G401 (cell line): Measurements from ENCODE around the gene ZBTB11. TPM values are rescaled to one million over a fixed set of nuclear protein-coding genes. Genes with fewer than 3 reads are reported as not detected.
"Not testable (repeated sequence)": the region's sequence is repeated elsewhere in the genome, so short reads cannot be mapped to it uniquely, and the experiment has no call there.

Source experiments
- DNase-seq: peaks from one replicate; pipeline ENCODE4 v3.0.0-alpha.2; 2015; ENCODE audit warnings: low spot score
- in situ Hi-C: cut with HindIII; loops from 2 replicates; pipeline ENCODE4 v1.10.0; 2016; ENCODE audit warnings: low sequenced_read_pairs, mixed read lengths
- total RNA-seq: library from RNA; depleted of rRNA; stranded (reverse); fragments of >200 nt; shearing (Covaris generic); gene quantifications from 2 replicates; pipeline ENCODE4 v1.2.3, GENCODE V29; 2014

ZBTB11 gene
- total RNA-seq, 1 experiment from 2014 or later, result 20.0 TPM

- in situ Hi-C loops, DNase-seq: not testable (repeated sequence)
These were observed 17.9 kb upstream of the ZBTB11 start for GRCh38 chr3:101694836-101695235.

- peak; percentile 29 for DNase-seq
- in situ Hi-C loops, result not testable (repeated sequence)
These were observed 16.6 kb upstream of the ZBTB11 start for GRCh38 chr3:101693540-101693939.

- DNase-seq, in situ Hi-C loops: not testable (repeated sequence)
These were observed 15.0 kb upstream of the ZBTB11 start for GRCh38 chr3:101691685-101692671.

GRCh38 chr3:101690972-101691371 lies 14.0 kb upstream of the ZBTB11 start:
- in situ Hi-C loops, result no loop called here
- no peak for DNase-seq

DNA sequence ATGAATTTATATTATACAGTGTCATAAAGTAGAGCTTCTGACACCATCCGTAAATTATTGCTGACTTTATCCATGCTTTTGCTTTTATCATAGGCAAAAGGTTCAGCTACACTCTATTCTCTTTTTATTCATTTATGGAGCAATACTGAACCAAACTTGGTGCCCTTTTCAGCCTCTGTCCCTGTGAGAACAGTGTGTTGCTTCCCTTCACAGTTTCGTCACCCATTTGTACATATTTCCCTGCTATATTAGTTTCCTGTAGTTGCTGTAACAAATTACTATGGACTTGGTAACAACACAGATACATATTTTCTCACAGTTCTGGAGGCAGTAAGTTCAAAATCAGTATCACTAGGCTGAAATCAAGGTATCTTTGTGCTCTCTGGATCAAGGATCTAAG lies 12.4 kb upstream of the ZBTB11 start:
- DNase-seq, result no peak
- in situ Hi-C loops, result no loop called here

GRCh38 chr3:101687142-101687931 lies 10.4 kb upstream of the ZBTB11 start:
- in situ Hi-C loops, result no loop called here

DNA sequence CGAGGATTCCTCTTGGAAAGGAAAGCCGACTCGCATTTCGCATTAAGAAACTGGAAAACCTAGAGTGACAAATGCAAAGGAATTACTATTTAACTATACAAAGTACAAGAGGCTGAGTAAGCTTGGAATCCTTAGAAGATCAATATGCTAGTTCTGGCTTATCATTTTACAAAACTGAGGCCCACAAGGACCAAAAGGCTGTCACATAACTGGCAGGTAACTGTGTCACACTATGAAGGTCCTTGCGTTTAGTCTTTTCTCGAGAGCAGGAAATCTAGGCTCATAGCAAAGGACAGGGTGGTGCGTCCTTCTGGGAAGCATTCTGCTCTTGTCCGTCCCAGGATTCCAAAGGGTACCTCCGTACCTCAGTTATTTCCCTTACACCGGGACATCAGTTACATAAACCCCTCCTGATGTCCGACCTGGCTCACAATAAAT lies 9.0 kb upstream of the ZBTB11 start:
- in situ Hi-C loops, result no loop called here
- no peak for DNase-seq

More at GRCh38 chr3:101687142-101687931, 10.4 kb upstream of the ZBTB11 start:
- peak; percentile 32 for DNase-seq

DNA sequence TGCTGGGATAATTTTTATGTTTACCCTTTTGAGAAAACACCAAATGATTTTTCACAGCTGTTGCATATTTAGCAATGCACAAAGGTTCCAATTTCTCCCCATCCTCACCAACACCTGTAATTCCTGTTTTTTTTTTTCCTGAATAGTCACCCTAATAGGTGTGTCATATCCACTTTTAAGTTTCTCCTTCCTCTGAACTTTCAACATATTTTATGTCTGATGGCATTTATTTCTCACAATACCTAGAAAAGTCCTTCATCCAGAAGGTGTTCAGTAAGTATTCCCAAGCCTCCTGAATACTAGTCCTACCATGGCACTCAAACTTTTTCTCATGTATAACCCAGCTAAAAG lies 8.1 kb upstream of the ZBTB11 start:
- in situ Hi-C loops, result no loop called here
- DNase-seq, result no peak

GRCh38 chr3:101680466-101680865 lies 3.5 kb upstream of the ZBTB11 start:
- DNase-seq, result no peak
- in situ Hi-C loops, result no loop called here

- DNase-seq, in situ Hi-C loops: not testable (repeated sequence)
These were observed 1.9 kb upstream of the ZBTB11 start for GRCh38 chr3:101678837-101679236.

DNA sequence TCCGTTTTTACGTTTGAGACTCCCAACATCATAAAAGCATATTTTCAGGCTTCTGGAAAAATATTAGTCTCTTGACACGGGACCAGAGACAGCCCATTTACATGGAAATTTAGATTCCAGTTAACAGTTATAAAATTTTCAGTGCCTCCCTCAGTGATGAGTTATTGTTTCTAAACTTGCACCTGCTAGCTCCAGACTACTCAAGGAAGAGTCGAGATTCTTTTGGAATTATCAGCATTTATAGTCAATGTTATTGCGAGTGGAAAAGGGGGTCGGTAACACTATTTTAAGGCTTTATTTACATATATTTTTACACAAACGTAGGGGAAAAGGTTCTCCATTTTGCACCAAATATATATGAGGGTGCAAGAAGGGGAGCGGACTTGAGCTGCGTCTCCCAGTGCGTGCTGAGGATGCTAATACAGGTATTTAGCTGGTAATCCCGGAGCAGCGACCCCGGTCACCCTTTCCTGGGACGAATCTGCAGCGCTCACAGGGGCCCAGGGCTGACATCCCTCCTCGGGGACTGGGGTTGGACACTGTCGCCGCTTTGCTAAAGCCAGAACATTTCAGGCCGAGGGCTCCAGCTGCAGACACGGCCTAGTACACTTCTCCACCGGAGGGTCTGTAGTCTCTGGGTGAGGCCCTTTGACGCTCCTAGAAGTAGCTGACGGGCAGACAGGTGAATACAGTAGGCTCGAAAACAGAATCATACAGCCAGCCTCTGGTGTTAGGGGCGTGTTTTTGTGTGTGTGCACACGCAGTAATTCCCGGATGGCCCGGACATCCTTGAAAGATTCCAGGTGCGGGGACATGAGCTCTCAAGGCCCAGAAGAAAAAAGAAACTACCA lies 729 bp upstream of the ZBTB11 start:
- in situ Hi-C loops, result no loop called here
- peak; percentile 20 for DNase-seq

- DNase-seq, result peak; percentile 85
- in situ Hi-C loops, result no loop called here
These were observed 642 bp downstream of the ZBTB11 start for GRCh38 chr3:101676216-101676764.

DNA sequence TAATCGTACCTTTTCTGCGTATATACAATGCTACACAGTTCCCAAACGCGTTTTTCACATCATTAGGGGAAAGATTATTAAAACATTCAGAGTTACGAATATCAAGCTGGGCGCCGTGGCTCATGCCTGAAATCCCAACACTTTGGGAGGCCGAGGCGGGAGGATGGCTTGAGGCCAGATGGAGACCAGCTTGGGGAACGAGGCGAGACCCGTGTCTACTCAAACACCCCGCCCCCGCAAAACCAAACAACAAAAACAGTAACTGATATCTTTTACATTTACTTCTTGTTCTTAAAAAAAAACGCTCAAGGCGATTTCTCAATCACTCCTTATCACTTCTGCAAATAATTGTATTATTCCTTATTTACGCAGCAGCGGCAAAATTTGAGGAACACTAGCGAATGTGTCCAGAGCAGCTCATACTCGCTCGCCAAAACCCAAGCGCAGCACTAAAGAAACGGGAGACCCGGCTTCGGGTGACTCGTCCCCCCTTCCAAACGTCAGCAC lies 1.2 kb downstream of the ZBTB11 start:
- no peak for DNase-seq
- in situ Hi-C loops, result no loop called here

DNA sequence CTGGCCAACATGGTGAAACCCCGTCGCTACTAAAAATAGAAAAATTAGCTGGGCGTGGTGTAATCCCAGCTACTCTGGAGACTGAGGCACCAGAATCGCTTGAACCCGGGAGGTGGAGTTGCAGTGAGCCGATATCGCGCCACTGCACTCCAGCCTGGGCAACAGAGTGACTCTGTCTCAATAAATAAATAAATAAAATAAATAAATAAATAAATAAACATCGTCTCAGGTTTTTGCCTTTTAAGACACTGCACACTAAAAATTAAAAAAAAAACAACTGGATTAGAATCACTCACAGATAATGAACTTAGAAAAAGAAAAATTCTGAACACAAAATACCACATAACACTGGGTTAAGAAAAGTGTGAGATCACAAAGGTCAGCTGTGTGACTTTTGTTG lies 2.4 kb downstream of the ZBTB11 start:
- DNase-seq, result no peak
- in situ Hi-C loops, result no loop called here

GRCh38 chr3:101673953-101674352 lies 3.0 kb downstream of the ZBTB11 start:
- no peak for DNase-seq
- in situ Hi-C loops, result no loop called here

DNA sequence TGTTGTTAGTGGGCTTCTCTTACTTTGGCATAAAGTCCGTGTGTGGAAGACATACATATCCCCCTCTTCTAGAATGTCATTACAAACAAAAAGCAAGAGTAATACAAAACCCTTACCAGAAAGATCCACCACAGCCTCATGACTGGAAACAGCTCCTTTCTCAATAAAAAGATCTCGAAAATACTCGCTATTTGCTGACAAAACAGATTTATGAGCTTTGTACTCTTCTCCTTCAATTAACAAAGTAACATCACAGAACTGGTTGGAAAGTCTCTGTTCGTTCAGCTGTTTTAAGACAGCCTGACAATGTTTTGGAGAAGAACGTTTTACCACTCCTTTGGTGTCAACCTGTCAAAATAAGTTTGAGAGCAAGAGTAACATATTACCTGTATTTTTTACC lies 5.9 kb downstream of the ZBTB11 start:
- in situ Hi-C loops, result no loop called here
- no peak for DNase-seq

DNA sequence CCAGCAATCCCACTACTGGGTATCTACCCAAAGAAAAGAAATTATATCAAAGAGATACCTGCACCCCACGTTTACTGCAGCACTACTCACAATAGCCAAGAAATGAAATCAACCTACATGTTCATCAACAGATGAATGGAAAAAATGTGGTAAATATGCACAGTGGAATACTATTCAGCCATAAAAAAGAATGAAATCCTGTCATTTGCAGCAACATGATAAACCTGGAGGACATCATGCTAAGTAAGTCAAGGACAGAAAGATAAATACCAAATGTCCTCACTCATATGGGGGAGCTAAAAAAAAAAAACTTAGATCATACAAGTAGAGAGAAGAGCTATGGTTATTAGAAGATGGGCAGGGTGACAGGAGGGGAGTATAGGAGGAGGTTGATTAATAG lies 9.1 kb downstream of the ZBTB11 start:
- no peak for DNase-seq
- in situ Hi-C loops, result no loop called here

- no peak for DNase-seq
- in situ Hi-C loops, result no loop called here
These were observed 9.6 kb downstream of the ZBTB11 start for GRCh38 chr3:101667331-101667730.

DNA sequence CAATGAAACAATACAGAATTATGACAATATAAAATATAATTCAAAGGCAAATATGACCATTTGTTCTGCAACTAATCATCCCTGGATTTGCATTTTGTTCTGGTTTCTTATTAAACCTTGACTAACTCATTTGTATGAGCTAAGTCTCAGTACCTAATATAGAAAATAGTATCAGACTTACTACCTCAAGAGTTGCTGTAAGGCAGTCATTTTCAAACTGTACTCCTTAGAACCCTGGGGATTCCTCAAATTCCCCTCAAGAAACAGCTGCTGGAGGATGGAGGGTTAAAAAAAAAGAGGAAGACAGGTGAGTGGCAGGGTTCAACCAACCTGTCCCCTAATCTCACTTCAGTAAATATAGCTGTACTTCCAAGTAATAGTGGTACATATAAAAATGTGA lies 11.1 kb downstream of the ZBTB11 start:
- in situ Hi-C loops, result no loop called here

More for the DNA sequence above, 11.1 kb downstream of the ZBTB11 start:
- no peak for DNase-seq
